ENCODE data around the gene OR1I1.

DNA sequence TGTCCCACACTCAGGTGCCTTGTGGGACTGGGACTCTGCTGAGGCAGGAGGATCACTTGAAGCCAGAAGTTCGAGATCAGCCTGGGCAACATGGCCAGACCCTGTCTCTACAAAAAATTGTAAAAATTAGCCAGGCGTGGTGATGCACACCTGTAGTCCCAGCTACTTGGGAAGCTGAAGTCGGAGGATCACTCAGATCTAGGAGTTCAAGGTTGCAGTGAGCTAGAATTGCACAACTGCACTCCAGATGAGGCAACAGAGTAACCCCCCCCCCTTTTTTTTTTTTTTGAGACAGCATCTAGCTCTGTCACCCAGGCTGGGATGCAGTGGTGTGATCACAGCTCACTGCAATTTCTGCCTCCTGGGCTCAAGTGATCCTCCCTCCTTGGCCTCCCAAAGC lies 14.2 kb downstream of the OR1I1 start:
- TF ChIP-seq, protein P1, sequence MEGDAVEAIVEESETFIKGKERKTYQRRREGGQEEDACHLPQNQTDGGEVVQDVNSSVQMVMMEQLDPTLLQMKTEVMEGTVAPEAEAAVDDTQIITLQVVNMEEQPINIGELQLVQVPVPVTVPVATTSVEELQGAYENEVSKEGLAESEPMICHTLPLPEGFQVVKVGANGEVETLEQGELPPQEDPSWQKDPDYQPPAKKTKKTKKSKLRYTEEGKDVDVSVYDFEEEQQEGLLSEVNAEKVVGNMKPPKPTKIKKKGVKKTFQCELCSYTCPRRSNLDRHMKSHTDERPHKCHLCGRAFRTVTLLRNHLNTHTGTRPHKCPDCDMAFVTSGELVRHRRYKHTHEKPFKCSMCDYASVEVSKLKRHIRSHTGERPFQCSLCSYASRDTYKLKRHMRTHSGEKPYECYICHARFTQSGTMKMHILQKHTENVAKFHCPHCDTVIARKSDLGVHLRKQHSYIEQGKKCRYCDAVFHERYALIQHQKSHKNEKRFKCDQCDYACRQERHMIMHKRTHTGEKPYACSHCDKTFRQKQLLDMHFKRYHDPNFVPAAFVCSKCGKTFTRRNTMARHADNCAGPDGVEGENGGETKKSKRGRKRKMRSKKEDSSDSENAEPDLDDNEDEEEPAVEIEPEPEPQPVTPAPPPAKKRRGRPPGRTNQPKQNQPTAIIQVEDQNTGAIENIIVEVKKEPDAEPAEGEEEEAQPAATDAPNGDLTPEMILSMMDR (IDR thresholded peaks at IDR 0.05), result no peak
- TF ChIP-seq POLR2A (IDR thresholded peaks at IDR 0.05), result no peak

All from adrenal gland (tissue), 5 donors.